H54 (cell line): ENCODE results near the gene FIGN.

Source experiments
- DNase-seq: peaks from one replicate; pipeline ENCODE4 v3.0.0; 2011; ENCODE audit warnings: low spot score, mixed read lengths; ENCODE audit not compliant: insufficient read length
- FAIRE-seq: peaks from 3 replicates; lab custom pipeline; 2011; peaks lifted over from hg19 to GRCh38; lab: Jason Lieb, UNC
- POLR2A ChIP-seq: IDR thresholded peaks from 2 replicates; pipeline ENCODE4 v1.6.1; 2011; ENCODE audit warnings: low read depth, mild to moderate bottlenecking, low read length

FIGN gene

GRCh38 chr2:163711258-163711657, 24.6 kb downstream of the FIGN start:
- DNase-seq, result no peak
- FAIRE-seq, result no peak
- TF ChIP-seq POLR2A, result no peak

DNA sequence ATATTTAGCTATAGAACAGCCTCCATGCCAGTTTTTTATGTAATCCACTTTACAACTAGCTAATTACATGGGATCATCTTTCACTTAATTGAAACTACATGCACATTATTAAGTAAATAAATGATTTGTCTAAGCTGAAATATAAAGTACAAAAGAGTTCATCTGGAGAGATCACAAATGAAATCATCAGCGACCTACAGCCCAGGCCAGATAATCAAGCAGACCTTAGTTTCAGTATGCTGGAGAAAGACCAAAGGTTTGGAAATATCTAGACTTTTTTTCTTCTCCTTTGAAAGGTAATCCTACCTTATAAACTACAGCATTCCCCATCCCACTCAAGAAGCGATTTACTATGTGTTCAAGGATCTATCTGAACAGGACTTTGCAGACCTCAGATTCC, 26.5 kb downstream of the FIGN start:
- FAIRE-seq (no peak), DNase-seq (no peak)
- no peak for TF ChIP-seq POLR2A

DNA sequence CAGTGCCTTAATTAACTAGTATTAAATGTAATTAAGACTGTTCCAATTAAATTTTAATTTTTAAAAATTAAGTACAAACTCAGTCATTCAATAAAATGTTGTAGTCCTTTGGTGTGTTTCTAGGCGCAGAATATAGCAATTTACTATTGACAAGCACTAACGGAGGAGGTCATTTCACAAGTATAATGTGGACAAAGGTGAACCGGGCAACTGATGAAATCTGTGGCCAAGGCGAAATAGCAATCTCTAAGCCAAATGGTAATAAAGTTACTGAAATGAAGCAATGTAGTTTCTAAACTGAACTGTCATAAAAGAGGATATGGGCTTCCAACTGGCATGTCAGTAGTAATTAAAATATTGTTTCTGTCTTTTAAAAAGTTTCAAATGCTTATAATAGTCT, 27.5 kb downstream of the FIGN start:
- no peak for TF ChIP-seq POLR2A
- FAIRE-seq (no peak), DNase-seq (no peak)

- FAIRE-seq (peak; percentile 66), DNase-seq (no peak)
- no peak for TF ChIP-seq POLR2A
These were observed 32.4 kb downstream of the FIGN start for GRCh38 chr2:163703386-163703785.

- FAIRE-seq, result no peak
- DNase-seq, result no peak
- TF ChIP-seq POLR2A, result no peak
These were observed 34.2 kb downstream of the FIGN start for GRCh38 chr2:163701399-163702195.

DNA sequence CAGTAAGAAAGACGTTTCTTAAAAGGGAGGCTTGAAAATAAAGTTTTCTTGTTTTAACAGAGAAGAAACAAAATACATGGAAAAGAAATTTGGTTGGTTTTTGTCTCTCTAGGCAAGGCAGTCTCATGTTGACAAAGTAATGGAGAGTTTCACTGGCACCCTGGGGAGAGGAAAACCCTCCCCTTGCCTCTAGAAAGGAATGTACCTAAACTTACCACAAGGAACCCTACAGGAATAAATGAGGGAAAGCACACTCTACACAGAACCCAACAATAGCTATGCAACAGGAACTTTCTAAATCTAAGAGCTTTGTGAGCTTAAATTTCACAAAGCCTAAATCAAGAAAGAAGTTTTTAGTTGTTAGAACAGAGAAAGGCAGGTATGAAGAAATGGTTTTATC, 37.0 kb downstream of the FIGN start:
- FAIRE-seq, result peak; percentile 89
- TF ChIP-seq POLR2A, result no peak
- no peak for DNase-seq

DNA sequence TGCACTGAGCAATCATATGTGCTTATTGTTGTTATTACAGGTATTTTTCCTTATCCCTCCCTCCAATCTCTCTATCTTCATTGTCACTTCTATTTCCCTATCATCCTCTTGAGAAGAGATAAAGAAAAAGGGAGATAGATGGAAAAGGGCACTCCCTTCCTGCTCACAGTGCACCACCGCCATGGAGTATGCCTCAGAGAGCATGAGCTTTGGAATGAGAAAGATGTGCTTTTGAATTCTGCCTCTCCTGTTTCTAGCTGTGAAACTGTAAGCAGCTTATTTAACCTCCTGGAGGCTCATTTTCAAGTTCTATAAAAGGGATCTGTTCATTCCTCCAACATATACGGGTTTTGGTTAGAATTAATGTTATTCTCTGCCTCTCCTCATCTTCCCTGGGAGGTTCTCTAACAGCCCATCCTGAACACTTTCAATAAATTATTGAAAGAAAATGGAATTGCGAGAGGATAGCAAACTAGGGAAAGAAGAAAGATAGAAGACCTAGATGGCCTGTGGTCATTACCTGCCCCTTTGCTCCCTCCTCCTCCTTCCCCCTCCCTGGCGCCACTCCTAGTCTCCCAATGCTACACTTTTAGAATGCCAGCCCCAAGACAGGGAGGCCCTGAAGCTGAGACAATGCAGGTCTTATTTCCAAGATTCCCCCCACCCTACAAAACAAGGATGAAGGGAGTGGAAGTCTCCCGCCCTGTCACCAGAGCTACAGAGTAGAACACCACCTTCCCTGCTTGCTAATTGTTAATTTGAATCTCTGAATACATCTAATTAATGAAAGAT, 37.8 kb downstream of the FIGN start:
- TF ChIP-seq POLR2A, result no peak
- DNase-seq, result no peak
- no peak for FAIRE-seq

- no peak for DNase-seq
- no peak for FAIRE-seq
- TF ChIP-seq POLR2A, result no peak
These were observed 38.4 kb downstream of the FIGN start for GRCh38 chr2:163697429-163697828.

DNA sequence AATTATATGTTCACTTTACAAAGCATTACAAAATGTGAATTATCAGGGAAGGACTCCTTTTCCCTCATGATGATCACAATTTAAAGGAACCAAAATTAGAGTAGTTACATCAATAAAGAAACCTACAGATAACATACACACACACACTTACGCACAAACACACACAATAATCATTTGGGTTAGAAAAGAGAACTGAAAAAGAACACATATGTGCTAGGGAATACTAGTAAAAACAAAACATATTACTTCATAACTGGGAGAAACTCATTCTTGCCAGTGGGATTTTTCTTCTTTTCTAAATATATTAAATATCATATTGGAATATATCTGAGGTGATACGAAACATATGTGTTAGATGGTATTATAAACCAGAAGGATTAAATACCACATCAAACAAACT, 42.3 kb downstream of the FIGN start:
- DNase-seq (no peak), FAIRE-seq (no peak)
- TF ChIP-seq POLR2A, result no peak

DNA sequence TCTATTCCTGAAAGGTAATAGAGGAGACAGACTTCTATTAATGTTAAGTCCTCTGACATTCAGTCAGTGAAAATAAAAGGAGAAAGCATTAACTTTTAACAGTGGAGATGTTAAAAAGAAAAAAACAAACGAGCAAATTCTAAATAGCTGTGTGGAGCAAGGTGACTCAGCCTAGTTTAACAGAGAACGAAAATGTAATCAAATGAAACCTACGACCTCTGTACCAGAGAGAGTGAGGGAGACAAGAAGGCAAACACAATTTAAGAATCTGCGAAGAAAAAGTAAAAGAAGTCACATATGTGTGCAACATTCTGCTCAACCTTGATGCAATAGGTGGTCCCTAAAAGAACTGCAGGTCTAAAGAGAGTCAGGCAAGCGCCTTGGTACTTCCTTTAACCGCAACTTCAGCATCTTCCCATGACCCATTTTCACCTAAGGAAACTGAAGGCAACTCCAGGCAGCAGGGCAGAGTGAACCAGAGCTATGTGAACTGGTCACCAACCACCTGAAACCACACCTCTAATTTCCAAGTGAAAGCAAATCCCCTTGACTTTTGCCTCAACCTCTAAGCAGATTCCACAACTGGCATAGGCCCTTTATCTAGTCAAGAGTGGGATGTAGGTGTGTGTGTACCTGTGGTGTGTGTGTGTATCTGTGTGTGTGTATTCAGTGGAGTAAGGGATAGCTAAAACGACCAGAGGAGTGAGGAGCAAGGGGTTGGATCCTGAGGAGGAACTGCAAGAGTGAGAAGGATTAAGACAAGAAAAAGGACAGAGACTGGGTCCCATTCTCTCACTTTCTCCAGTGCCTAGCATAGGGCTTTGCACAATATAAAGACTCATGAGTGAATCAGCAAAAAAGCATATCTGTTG, 43.0 kb downstream of the FIGN start:
- no peak for TF ChIP-seq POLR2A

DNA sequence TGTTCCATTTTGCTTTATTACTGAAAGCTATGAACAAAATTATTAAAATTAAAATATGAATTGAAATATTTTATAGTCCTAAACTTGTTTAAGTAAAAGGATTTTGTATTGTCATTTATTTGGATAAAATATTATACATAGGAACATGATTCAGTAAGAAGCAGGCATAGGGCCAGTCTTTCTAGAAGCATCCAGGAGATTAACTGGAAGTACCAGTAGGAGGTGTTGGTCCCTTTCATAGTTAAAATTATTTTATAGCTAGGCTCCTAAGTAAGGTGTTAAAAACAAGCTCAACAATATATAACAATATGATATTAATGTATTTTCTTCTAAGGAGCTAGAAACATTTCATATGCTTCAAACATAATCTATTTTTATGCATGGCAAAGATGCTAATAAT, 43.7 kb downstream of the FIGN start:
- FAIRE-seq (no peak), DNase-seq (no peak)
- TF ChIP-seq POLR2A, result no peak

More for the DNA sequence above, 43.0 kb downstream of the FIGN start:
- FAIRE-seq, result peak; percentile 78
- DNase-seq, result no peak

- TF ChIP-seq POLR2A, result no peak
- FAIRE-seq (no peak), DNase-seq (no peak)
These were observed 44.9 kb downstream of the FIGN start for GRCh38 chr2:163690896-163691295.

- TF ChIP-seq POLR2A, result no peak
- FAIRE-seq (no peak), DNase-seq (no peak)
These were observed 48.6 kb downstream of the FIGN start for GRCh38 chr2:163687217-163687616.

DNA sequence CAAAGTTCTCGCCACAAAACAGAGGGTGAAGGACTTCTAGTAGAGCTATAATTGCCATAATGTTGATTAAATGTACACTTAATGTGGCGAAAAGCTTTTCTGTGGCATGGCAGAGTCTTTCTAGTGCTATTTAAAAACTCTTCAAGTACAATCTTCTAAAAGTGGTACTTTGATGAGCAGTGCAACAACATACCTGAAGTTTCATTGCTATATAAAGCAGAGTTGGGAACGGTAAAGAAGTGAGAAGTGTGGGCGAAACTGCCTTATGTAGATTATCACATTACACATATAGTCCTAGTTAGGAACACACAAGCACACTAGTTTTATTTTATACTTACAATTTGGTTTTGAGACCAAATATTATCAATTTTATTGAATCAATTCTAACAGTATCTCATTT, 49.5 kb downstream of the FIGN start:
- DNase-seq, result no peak
- no peak for TF ChIP-seq POLR2A
- no peak for FAIRE-seq
